Transverse colon (tissue), 3 donors: ENCODE results near the gene NAT14.

ENCODE experiments used
- EP300 ChIP-seq: sonication (generic); formaldehyde crosslinking; IDR thresholded peaks from one replicate; pipeline ENCODE4 v1.6.1; 2017; ENCODE audit warnings: antibody characterized with exemption, low read depth
- TF ChIP-seq, protein P1 (sequence below), 5 experiments: fragments of 200-600 bp in 3 of 5; fragments of 450-650 bp in 2 of 5; sonication (generic) in 3 of 5; IDR thresholded peaks; 1 replicate in 2 of 5; 2 replicates in 3 of 5; pipeline ENCODE4 v1.5.1; 2016 to 2017; ENCODE audit warnings: antibody characterized with exemption in 5 of 5, inconsistent platforms in 3 of 5, mild to moderate bottlenecking in 2 of 5, moderate library complexity in 1 of 5

DNA sequence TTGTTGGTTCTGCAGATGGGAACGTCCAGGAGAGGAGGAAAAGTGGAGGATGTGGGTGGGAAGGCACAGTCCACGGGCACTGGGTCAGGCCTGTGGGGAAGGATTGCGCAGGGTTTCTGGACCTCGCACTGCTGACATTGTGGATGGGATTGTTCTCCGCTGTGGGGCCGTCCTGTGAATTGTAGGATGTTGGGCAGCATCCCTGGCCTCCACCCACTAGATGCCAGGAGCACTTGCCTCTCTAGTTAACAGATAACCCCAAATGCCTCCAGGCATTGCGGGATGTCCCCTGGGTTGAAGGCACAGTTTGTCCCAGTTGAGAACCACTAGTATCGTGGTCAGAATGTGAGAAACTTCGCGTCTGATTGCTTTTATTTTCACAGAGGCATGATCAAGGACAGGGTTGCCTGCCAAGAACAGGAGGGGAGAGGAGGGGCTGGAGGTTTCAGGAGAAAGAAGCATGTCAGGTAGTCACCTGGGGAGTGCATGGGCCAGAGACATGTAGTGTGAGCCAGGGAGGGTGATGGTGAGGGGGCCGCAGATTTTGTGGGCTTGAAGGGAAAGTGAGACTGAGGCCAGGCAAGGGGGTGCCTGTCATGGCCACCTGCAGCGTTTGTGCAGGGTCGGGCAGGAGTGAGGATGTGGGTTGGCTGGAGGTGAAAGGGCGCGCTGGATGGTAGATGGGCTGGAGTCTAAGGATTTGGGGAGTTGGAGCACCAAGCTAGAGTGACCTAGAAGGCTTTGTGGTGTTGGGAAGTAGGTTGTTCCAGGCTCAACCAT is 5.3 kb upstream of the NAT14 start:
- TF ChIP-seq, protein P1, sequence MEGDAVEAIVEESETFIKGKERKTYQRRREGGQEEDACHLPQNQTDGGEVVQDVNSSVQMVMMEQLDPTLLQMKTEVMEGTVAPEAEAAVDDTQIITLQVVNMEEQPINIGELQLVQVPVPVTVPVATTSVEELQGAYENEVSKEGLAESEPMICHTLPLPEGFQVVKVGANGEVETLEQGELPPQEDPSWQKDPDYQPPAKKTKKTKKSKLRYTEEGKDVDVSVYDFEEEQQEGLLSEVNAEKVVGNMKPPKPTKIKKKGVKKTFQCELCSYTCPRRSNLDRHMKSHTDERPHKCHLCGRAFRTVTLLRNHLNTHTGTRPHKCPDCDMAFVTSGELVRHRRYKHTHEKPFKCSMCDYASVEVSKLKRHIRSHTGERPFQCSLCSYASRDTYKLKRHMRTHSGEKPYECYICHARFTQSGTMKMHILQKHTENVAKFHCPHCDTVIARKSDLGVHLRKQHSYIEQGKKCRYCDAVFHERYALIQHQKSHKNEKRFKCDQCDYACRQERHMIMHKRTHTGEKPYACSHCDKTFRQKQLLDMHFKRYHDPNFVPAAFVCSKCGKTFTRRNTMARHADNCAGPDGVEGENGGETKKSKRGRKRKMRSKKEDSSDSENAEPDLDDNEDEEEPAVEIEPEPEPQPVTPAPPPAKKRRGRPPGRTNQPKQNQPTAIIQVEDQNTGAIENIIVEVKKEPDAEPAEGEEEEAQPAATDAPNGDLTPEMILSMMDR (IDR thresholded peaks at IDR 0.05), result no peak
- TF ChIP-seq EP300, result no peak
